ENCODE results near the gene ZBTB40.

The ZBTB40 gene

DNA sequence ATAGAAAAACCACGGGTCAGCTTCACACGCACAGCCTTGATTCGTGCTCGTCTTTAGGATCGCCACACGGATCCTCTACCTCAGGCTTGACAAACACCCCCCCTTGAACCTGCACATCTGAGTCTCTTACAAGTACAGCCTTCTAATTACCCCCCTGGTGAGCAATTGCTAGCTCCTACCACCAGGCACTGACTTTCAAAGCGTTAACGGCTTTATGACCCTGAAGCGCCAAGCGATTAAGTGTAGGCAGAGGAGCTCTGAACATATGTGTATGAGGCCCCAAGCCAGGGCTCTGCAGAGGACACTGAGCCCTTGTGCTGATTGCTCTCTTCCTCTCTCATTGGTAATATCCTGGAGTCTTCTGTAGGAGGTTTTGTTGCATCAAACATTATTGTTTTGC is 55.9 kb downstream of the ZBTB40 start:
- DNase-seq (ENCODE audit: low spot score): no peak

DNA sequence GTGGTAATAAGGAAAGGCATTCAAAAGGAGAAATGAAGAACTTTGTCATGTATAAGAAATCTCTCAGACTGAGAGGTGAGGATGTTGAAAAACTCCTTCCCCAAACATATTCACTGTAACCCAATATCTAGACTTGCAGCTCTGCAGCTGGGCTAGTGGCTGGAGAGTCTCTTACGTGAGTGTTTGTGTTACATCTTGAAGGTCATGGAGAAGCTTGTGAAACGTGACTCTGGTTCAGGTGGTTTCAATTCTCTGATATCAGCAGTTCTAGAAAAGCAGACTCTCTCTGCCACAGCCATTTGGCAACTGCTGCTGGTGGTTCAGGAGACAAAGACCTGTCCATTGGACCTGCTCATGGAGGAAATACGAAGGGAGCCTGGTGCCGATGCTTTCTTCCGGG is 56.7 kb downstream of the ZBTB40 start:
- DNase-seq (ENCODE audit: low spot score): no peak

DNA sequence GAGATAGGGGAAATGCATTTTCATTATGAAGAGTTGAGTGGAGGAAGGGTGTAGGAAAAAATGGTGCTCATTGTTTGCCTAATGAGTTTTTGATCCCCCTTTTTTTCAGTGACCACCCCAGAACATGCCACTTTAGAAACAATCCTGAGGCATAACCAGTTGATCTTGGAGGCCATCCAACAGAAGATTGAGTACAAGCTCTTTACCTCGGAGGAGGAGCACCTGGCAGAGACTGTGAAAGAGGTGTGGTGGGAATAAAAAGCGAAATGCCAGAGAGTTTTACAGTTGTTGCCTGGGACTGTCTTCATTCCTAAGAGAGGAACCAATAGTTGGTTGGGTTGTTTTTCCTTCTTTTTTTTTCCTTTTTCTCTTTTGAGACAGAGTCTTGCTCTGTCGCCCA is 57.3 kb downstream of the ZBTB40 start:
- no peak for DNase-seq (ENCODE audit: low spot score)

DNA sequence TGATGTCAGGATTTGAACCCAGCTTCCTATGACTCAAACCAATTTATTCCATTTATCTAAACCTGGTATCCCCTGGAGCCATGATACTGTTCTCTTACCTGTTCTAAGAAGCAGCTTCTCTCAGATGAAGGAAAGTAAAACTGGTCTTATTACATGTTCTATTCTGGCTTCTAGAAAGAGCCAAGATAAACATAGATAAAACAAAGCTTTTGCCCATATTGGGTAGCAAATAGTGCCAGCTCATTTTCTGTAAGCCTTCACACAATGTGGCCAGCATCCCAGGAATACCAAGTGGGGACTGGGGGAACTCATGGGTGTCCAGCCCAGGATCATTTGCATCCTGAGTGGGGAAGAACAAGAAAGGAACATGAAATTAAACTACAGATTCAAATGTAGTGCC is 58.2 kb downstream of the ZBTB40 start:
- DNase-seq (ENCODE audit: low spot score): no peak

DNA sequence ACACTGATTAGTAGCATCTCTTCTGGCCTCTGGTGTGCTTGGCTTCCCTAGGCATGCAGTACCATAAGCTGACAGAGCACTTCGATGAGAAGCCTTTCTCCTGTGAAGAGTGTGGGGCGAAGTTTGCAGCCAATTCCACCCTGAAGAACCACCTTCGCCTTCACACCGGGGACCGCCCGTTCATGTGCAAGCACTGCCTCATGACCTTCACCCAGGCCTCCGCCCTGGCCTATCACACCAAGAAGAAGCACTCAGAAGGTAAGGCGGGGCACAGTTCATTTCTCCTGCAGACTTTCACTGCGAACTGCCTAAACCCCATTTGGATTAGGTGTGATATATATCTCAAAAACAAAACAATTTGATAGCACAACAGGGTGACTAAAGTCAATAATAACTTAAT is 61.2 kb downstream of the ZBTB40 start:
- DNase-seq (ENCODE audit: low spot score): no peak

DNA sequence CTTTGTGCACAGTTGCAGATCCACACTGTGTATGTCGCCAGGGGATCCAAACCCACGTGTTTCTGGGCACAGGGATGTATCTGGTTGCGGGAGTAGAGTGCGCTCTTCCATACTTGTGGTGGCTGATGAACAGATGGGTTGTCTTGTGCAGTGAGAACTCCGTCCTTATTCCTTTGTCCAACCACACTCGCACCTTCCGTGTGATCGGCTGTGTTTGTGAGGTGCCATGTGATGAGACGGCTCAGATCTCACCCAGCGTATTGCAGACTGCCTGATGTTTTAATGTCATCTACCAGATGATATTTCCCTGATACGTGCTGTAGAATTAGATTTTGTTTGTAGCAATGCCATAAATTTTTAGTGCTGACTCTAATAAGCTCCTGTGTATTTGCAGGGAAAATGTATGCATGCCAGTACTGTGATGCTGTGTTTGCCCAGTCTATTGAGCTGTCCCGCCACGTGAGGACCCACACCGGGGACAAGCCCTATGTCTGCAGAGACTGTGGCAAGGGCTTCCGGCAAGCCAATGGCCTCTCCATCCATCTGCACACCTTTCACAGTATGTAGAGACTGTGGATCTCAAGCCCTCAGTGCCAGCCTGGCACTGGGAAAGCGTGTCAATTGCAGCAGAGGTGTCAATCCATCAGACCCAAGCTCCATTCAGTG is 65.4 kb downstream of the ZBTB40 start:
- no peak for DNase-seq (ENCODE audit: low spot score)

DNA sequence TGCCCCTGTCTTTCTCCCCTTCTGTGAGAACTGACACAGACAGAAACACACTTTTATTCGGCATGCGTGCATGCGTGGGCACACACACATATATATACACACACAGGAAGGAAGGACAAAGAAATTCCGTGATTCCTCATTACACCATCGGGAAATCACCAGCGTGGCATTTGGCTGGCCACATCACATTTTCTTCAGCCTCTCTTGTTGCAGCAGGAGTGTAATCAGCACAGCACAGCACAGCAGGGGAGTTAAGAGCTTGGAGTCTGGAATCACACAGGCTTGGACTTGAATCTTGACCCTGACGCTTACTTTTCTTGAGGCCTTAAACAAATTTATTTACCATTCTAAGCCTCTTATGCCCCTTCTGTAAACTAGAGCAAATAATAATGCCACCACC is 66.3 kb downstream of the ZBTB40 start:
- DNase-seq (ENCODE audit: low spot score): no peak

DNA sequence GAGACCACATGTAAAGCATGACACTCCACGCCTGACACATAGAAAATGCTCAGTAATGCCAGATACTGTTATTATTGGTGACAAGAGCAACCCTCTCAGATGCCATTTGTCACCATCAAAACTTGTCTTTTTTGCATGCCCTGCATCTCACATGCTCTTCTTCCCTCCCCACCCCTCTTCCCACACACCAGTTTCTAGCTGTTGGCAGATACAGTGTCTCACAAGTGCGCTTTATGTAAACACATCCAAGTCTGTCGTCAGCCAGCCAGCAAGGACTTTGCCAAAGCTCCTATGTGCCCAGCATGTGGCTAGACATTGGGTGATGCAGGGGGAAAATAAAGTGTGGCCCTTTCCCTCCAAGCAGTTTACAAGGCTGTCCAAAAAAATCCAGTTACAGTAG is 66.7 kb downstream of the ZBTB40 start:
- DNase-seq (ENCODE audit: low spot score): no peak

DNA sequence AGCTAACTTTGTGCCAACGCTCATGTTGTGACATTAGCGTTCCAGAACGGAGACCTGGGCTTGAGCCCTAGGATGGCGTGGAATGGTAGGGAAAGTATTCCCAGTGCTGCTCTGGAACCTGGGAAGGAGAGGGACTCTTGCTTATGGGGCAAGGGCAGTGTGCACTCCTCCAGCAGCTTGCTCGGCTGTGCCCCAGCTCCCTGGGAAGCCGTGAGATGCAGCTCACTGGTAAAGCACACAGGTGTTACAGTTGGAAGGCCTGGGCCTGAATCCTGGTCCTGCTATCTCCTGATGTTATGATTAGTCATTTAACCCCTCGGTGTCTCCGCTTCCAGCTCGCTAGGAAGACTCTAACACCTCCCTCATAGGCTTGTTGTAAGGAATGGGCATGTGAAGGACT is 69.2 kb downstream of the ZBTB40 start:
- DNase-seq (ENCODE audit: low spot score): no peak

DNA sequence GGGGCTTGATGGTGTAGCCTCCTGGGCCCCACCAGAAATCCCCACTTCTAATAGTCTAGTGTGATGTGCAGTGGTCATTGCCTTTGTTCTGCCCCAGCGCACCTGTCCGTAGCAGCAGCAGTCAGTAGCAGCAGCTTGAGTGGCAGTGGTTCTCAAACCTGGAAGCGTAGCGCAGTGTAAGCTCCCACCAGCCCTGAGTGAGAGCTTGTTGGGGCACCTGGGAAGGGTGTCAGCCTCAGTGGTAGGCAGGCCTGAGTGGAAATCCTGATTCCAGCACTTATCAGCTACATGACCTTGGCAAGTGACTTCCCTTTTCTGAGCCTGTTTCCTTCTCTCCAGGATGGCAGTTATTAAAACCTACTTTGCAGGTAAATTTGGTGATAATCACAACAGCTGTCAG is 70.0 kb downstream of the ZBTB40 start:
- no peak for DNase-seq (ENCODE audit: low spot score)

DNA sequence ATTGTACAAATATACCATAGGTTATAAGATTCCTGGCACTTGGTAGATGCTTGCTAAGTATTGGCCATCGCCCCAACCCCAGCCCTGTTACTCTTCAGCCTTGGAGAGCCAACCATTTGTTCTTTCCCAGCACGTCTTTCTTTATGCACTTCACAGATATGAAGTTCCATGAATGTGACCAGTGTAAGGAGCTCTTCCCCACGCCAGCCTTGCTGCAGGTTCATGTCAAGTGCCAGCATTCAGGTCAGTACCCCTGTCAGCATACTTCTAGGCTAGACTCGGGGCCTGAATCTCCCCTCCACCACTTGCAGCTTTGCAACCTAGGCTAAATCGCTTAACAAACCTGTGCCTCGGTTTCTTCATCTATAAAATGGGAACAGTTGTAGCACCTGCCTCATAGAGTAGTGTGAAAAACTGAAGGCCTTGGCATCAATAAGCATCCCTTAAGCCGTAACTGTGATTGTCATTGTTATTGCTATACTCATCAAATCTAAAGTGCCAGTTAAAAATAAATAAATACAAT is 70.6 kb downstream of the ZBTB40 start:
- no peak for DNase-seq (ENCODE audit: low spot score)

DNA sequence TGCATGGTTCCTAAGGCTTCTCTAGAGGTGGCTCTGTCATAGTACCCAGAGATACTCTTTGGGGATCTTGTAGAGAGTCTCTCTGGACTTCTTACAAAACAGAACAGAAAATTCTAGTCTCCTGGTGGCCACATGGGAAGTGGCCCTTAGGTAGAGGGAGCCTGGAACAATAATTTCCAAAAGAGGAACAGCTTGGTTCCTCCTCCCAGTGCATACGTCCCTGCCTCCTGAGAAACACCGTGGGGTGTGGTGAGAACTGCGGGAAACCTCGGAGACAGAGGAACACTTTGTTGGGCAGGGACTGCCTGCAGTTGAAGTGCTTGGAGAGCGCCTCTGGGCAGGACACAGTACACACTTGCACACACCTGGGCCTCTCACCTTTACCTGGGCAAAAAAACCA is 72.8 kb downstream of the ZBTB40 start:
- DNase-seq (ENCODE audit: low spot score): no peak

DNA sequence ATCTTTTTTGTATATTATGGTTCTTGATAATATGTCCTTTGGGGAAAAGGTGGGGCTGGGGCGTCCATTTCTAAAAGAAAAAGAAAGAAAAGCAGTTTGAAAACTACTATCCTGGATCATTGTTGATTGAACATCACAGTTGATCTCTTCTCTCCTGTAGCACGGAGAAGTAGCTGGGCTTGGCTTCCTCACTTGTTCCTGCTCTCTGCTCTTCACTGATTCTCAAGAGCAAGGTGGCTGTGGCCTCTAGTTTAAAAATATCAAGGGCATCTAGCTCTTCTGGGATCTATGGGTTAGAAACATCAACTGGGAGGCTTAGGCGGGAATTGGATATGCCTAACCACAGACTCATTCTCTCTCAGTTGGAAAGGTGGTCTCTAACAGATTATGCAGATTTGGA is 73.6 kb downstream of the ZBTB40 start:
- no peak for DNase-seq (ENCODE audit: low spot score)

DNA sequence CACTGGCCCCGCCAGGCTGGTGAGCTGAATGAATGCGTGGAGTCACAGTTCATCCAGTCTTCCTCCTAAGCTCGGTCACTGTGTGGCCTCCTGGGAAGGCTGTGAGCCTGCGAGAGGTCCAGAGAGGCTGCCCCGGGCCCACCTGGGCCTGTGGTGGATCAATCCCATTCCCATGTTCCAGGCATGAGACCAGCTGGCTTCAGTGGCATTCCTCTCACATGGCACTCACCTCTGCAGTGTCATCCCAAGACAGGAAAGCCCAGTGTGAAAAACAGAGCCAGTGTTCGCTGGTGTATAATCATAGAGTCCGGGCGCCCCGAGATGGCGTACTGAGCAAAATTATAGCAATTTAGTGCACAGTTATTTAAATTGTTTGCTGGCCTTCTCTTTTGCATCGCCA is 74.0 kb downstream of the ZBTB40 start:
- DNase-seq (ENCODE audit: low spot score): no peak

DNA sequence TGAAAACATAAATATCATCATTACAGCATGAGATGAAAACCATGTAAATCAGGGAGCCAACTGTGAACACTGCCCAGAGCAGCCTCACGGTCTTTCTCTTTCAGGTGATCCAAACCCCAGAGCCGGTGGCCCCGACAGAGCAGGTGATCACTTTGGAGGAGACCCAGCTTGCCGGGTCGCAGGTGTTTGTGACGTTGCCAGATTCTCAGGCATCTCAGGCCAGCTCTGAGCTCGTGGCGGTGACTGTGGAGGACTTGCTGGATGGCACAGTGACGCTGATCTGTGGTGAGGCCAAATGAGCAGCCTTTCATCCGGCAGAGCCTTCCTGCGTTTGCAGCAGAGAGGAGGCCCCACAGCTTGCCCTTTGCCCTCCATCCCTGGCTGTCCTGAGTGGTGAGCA is 74.4 kb downstream of the ZBTB40 start:
- DNase-seq (ENCODE audit: low spot score): no peak

DNA sequence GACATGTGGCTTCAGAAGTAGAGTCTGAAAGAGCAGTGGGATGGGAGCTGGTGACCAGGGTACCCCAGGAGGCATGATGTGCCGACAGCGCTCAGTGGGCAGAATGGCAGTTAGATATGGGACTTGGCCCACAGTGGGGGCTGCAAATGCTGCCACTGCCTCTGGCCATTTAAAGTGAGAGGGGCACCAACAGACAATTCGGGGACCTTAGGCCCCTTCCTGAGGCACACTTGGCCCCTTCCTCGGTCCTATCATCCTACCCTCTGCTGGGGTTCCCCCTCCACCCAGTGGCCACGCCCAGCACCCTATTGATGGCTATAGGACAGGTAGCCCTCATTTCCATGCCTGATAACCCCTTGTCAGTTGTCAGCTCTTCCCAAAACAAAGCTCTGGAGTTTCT is 75.0 kb downstream of the ZBTB40 start:
- DNase-seq (ENCODE audit: low spot score): no peak

DNA sequence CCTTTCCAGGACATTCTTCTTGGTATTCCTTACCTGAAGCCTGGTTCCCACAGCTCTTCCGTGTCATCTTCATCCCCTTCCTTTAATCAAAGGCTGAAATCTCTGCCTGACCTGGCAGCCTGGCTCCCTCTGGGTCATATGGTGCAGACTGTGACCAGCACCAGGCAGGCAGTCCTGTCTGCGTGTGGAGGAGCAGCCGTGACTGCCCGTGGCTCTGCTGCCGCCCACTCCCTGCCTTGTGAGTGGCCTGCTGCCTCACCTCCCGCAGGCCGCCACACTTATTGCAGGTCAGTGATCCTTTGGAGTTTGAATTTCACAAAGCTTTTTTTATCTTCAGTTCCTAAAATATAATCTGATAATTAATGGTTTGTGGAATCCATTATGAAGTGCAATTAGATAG is 75.5 kb downstream of the ZBTB40 start:
- DNase-seq (ENCODE audit: low spot score): no peak

DNA sequence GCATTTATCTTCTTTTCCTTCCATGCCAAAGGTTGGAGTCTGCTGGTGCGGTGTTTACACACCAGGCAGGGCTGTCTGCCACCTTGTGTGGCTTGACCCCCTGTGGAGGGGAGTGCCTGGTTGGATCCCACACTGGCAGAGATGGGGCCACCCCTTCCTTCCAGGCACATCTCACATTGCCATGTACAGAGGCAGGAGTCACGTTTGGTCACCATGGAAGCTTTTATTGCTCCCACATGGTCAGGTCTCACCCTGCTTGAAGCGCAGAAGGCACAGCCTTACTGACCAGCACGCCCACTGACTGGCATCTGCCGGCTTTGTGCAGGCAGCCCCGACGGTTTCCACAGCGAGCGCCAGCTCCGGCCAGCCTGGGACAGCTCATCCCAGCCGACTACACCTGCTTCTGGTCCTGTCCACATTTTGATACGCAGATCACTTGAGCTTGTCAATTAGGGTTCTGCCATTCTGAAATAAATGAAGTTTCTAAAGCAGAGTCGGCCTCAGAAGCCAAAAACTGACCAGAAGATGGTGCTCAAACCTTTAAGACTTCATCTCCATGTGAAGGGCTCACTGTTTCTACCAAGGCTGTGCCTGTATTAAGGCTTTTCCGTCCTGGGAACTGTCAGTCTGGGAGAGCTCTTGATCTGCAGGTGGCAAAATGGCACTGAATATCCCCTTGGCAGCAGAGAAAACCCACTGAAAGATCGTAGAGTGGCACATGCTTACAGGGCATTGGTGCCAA is 76.1 kb downstream of the ZBTB40 start:
- DNase-seq (ENCODE audit: low spot score): no peak

DNA sequence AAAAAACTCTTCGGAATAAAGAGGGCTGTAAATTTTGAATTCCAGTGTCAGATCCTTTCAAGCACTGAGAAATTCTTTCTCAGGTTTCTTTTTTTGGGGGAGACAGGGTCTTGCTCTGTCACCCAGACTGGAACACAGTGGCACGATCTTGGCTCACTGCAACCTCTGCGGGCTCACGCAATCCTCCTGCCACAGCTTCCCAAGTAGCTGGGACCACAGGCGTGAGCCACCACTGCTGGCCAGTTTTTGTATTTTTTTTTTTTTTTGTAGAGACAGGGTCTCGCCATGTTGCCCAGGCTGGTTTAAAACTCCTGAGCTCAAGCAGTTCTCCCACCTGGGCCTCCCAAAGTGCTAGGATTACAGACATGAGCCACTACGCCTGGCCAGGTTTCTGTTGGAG is 76.8 kb downstream of the ZBTB40 start:
- no peak for DNase-seq (ENCODE audit: low spot score)

DNA sequence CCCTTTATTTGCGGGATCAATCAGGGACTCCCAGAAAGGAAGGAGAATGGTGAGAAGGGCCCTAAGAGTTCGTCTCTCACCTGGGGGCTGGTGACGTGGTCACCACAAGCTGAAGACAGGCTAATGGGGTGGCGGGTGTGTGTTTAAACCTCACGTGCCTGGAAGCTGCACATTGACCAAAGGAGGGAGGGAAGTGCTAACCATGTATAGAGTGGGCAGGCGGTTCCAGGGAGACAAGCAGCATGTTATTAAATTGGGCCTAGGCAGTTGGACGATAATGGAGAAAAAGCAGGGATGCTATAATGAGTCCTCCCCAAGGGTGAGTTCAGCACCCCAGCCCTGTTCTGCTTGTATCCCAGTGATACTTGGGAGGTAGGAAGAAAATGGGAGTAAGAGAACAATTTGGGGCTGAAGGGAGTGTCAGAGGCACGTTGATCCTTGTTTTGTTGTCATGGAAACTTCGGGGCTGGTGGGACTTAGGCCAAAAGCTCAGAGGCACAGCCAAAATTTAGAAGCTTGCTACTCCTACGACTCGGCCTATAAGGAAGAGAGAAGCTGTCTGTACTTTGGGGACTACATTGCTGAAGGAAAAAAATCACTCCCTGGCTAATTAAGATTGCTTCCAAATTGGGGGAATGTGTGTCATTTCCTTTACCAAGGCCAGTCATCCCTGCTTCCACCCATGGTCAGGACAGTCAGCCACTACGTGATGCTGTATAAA is 78.4 kb downstream of the ZBTB40 start:
- no peak for DNase-seq (ENCODE audit: low spot score)

DNA sequence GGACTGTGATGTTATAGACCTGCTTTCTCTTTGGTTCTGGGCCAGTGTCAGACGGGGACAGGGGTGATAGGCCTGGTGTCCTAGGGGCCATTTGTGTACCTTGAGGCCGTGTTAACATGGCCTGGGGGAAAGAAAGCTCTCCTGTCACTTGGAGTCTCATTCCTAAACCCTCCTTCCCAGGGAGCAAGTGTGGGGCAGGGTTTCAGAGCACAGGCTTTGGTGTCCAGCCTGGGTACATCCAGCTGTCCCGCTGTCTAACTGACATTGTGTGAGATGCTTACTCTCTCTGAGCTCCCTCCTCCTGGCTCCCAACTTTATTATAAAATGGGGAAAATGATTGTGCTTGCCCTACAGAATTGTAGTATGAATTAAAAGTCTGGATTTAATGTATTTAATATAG is 79.1 kb downstream of the ZBTB40 start:
- no peak for DNase-seq (ENCODE audit: low spot score)

DNA sequence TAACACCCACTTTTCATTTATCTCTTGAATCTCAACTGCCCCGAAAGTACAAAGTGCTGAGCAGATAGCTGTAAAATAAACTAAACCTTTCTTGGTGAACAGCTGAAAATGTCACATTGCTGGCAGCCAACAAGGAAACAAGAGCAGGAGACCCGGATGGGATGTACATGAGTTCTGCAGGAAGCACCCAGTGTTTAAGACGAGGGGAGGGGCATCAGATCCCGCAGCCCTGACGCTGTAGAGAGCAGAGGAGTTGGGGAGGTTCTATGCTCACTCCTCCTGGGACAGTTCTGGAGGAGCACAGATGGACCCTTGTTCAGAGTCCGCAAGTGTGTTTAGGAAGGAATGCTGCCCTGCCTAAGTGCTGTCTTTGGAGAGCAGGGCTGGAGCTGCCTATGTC is 79.6 kb downstream of the ZBTB40 start:
- no peak for DNase-seq (ENCODE audit: low spot score)

DNA sequence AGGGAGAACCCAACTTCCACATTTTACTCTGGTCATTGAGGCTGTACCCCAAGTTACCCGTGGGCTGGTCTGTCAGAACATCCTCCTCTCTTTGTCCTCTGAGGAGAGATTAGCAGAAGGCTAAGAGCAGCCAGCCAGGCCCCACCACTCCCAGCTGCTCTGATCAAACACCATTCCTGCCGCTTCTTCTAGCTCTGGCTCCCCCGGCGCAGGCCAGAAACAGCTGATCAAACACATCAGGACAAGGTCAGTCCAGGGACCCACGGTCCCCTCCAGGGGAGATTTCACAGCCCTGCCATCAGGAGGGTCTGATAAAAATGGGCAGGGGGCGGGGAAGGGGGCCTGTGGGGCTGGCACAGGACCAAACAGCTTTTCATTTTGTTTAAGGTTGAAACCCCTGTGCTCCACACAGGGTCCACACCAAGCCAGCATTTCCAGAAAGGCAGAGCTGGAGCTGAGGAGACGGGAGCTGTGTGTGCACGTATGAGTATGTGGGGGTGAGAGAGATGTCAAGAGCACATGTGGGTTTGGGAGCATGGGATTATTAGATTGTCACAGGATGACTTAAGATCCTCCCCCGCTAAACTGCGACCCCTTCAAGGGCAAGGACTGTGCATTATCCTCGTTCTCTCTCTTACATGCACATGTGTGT is 81.7 kb downstream of the ZBTB40 start:
- DNase-seq (ENCODE audit: low spot score): no peak

Data from ecto neural progenitor cell (in vitro differentiated cells).